ENCODE measurements around the gene CNPY2. TPM values are rescaled to one million over a fixed set of nuclear protein-coding genes. Genes with fewer than 3 reads are reported as not detected.
"Not testable (repeated sequence)": the region's sequence is repeated elsewhere in the genome, so short reads cannot be mapped to it uniquely, and the experiment has no call there.

CNPY2 gene
- total and polyA plus RNA-seq, 7 donors = 32.8 to 73.5 (median 40.2) TPM

GRCh38 chr12:56338308-56339157 lies 22.7 kb upstream of the CNPY2 start, which contains the start of gene IL23A:
Gene IL23A (plus strand): TSS chr12:56338884. CDS start chr12:56339045, 161 bp downstream.
- WGBS, 3 donors = 37 to 45% (median 38%) methylated on average over 9 of the region's 9 CpGs

GRCh38 chr12:56337753-56338251 lies 22.0 kb upstream of the CNPY2 start:
- no peak overlapping the region for H3K27ac ChIP-seq
- H3K4me3 ChIP-seq = no peak overlapping the region
- no peaks in the 10 kb centered on the region for H3K27me3 ChIP-seq (ENCODE audit: insufficient read depth in 3 of 3, low read length in 2 of 3)
- no peak for TF ChIP-seq CTCF (IDR thresholded peaks at IDR 0.05)
- ATAC-seq (no peak), DNase-seq (no peak)
- peaks cover 4% of the 10 kb centered on the region for H3K4me1 ChIP-seq
- H3K36me3 ChIP-seq (ENCODE audit: insufficient read depth in 1 of 2, low read depth in 1 of 2) = peaks cover 4 to 18% of the 10 kb centered on the region in 2 donors
- WGBS, 3 donors = 81 to 84% (median 81%) methylated on average over 8 of the region's 8 CpGs
- no peaks in the 10 kb centered on the region for H3K9me3 ChIP-seq
- intact Hi-C loops (cut with DNase I) = loop anchor here in 1 of 2 donors (10.0 kb wide), 1 partner anchor 127 kb away; the partner anchor contains the start of gene SPRYD4

More at GRCh38 chr12:56338308-56339157, 22.7 kb upstream of the CNPY2 start, which contains the start of gene IL23A:
- Histone ChIP-seq H3K27ac (no peak within 1 kb of the TSS), H3K27me3 (ENCODE audit: insufficient read depth in 3 of 3, low read length in 2 of 3) (no peaks in the 10 kb centered on the region), H3K9me3 (no peaks in the 10 kb centered on the region), H3K4me3 (no peak within 1 kb of the TSS), H3K4me1 (no peaks in the 10 kb centered on the region), H3K36me3 (ENCODE audit: insufficient read depth in 1 of 2, low read depth in 1 of 2) (peaks cover 4 to 25% of the 10 kb centered on the region in 2 donors)
- ATAC-seq = no peak
- intact Hi-C loops (cut with DNase I) = loop anchor here in 1 of 2 donors (10.0 kb wide), 1 partner anchor 126 kb away; the partner anchor contains the start of gene SPRYD4
- no peak for TF ChIP-seq CTCF (IDR thresholded peaks at IDR 0.05)
- DNase-seq = no peak

DNA sequence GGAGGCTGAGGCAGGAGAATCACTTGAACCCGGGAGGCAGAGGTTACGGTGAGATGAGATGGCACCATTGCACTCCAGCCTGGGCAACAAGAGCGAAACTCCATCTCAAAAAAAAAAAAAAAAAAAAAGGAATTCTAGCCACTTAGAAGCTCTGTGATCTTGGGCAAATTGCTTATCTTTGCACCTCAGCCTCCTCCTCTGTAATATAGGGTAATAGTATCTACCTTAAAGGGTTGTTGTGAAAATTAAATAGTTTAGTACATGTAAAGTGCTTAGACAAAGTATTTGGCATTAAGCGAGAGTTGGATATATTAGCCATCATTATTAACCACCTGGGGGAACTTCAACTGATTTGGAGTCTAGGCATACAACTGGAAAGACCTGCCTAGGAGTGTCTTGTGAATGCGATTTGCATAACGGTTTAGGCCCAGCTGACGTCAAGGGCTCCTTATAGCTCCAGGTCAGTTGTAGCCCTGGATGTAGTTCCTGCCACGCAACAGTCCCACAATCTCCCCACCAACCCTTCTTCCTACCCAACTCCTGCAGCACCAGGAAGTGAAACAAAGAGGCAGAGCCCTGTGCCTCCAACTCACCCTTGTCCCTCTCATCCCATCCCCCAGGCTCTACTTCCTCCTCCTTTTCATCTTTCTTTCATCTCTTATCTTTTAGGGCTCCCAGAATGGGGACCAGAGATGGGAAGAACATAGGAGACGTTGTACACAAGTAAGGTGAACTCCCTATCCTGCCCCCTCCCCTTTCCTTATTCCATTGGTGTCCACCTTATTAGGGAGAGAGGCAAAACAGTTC lies 20.8 kb upstream of the CNPY2 start:
- Histone ChIP-seq H3K36me3 (ENCODE audit: insufficient read depth in 1 of 2, low read depth in 1 of 2) (peaks cover 0 to 10% of the 10 kb centered on the region in 2 donors), H3K4me1 (peaks cover 6% of the 10 kb centered on the region), H3K4me3 (no peak overlapping the region), H3K27ac (no peak overlapping the region), H3K27me3 (ENCODE audit: insufficient read depth in 3 of 3, low read length in 2 of 3) (no peaks in the 10 kb centered on the region), H3K9me3 (no peaks in the 10 kb centered on the region)
- ATAC-seq (no peak), DNase-seq (no peak)
- intact Hi-C loops (cut with DNase I) = loop anchor here in 1 of 2 donors (10.0 kb wide), 1 partner anchor 128 kb away; the partner anchor contains the start of gene SPRYD4
- WGBS, 3 donors = 77 to 84% (median 81%) methylated on average over 9 of the region's 9 CpGs
- TF ChIP-seq CTCF (IDR thresholded peaks at IDR 0.05) = no peak

GRCh38 chr12:56335527-56335926 lies 19.7 kb upstream of the CNPY2 start:
- not testable (repeated sequence) for H3K4me1 ChIP-seq; H3K4me3 ChIP-seq; H3K27ac ChIP-seq; DNase-seq; H3K36me3 ChIP-seq (ENCODE audit: insufficient read depth in 1 of 2, low read depth in 1 of 2); ATAC-seq; H3K27me3 ChIP-seq (ENCODE audit: insufficient read depth in 3 of 3, low read length in 2 of 3); H3K9me3 ChIP-seq
- intact Hi-C loops (cut with DNase I) = loop anchor here in 1 of 2 donors (10.0 kb wide), 1 partner anchor 129 kb away; the partner anchor contains the start of gene SPRYD4
- 90 to 93% (median 92%) methylated on average over 8 of the region's 8 CpGs for WGBS, 3 donors

Data from psoas muscle (tissue), 8 donors.